Measurements from ENCODE around the gene LRRIQ4. TPM values are rescaled to one million over a fixed set of nuclear protein-coding genes. Genes with fewer than 3 reads are reported as not detected.

LRRIQ4 gene
- total RNA-seq, 2 experiments from 2014 or later = 0.13 to 0.16 TPM

GRCh38 chr3:169777822-169778221 is 34.8 kb upstream of the LRRIQ4 start:
- no peak for ATAC-seq
- H3K9me3 Mint-ChIP-seq (ENCODE audit: insufficient read depth) = no peaks in the 10 kb centered on the region
- H3K27ac Mint-ChIP-seq = no peak overlapping the region
- ChIA-PET POLR2A (interaction anchor here (0.8 kb wide), 2 partner anchors 34 to 38 kb away, joined by 3 to 4 read pairs; partner anchors contain the start of genes LRRC34 and LRRIQ4), CTCF (interaction anchor here (1.1 to 1.2 kb wide), 2 partner anchors 10 to 19 kb away, joined by 3 read pairs; no protein-coding TSS in a partner anchor)
- H3K27me3 Mint-ChIP-seq (ENCODE audit: low read depth) = no peaks in the 10 kb centered on the region
- H3K4me3 Mint-ChIP-seq = no peak overlapping the region
- DNase-seq = no peak
- peaks cover 74% of the 10 kb centered on the region for H3K4me1 Mint-ChIP-seq (ENCODE audit: low read depth)
- peaks cover 76% of the 10 kb centered on the region for H3K36me3 Mint-ChIP-seq (ENCODE audit: low read depth)

GRCh38 chr3:169780742-169781141 is 31.9 kb upstream of the LRRIQ4 start:
- ATAC-seq (peak; percentile 72), DNase-seq (peak; percentile 43)
- Mint-ChIP-seq H3K9me3 (ENCODE audit: insufficient read depth) (no peaks in the 10 kb centered on the region), H3K4me3 (peak overlapping the region; percentile 58), H3K27me3 (ENCODE audit: low read depth) (no peaks in the 10 kb centered on the region), H3K27ac (peak overlapping the region; percentile 79), H3K36me3 (ENCODE audit: low read depth) (peaks cover 66% of the 10 kb centered on the region), H3K4me1 (ENCODE audit: low read depth) (peaks cover 61% of the 10 kb centered on the region)
- ChIA-PET CTCF (interaction anchor here (0.9 to 1.5 kb wide), 3 partner anchors 8 to 33 kb away, joined by 3 to 4 read pairs (median 4); no protein-coding TSS in a partner anchor), POLR2A (interaction anchor here (1.1 to 2.0 kb wide), 2 partner anchors 17 to 30 kb away, joined by 3 to 4 read pairs; partner anchors contain the start of gene TERC)

- Mint-ChIP-seq H3K36me3 (ENCODE audit: low read depth) (peaks cover 66% of the 10 kb centered on the region), H3K27ac (peak overlapping the region; percentile 79), H3K27me3 (ENCODE audit: low read depth) (no peaks in the 10 kb centered on the region), H3K4me3 (peak overlapping the region; percentile 58), H3K9me3 (ENCODE audit: insufficient read depth) (no peaks in the 10 kb centered on the region), H3K4me1 (ENCODE audit: low read depth) (peaks cover 55% of the 10 kb centered on the region)
- ATAC-seq (peak; percentile 16), DNase-seq (no peak)
- ChIA-PET CTCF (interaction anchor here (0.9 to 1.5 kb wide), 2 partner anchors 24 to 33 kb away, joined by 4 read pairs; no protein-coding TSS in a partner anchor), POLR2A (interaction anchor here (2.0 kb wide), 1 partner anchor 30 kb away, joined by 4 read pairs; no protein-coding TSS in a partner anchor)
Measured at GRCh38 chr3:169781209-169781855, 31.3 kb upstream of the LRRIQ4 start.

GRCh38 chr3:169787120-169787519 is 25.6 kb upstream of the LRRIQ4 start:
- no peaks in the 10 kb centered on the region for H3K9me3 Mint-ChIP-seq (ENCODE audit: insufficient read depth)
- peaks cover 55% of the 10 kb centered on the region for H3K36me3 Mint-ChIP-seq (ENCODE audit: low read depth)
- ATAC-seq (no peak), DNase-seq (no peak)
- H3K4me3 Mint-ChIP-seq = no peak overlapping the region
- no peak overlapping the region for H3K27ac Mint-ChIP-seq
- POLR2A ChIA-PET = no interaction called here
- peaks cover 29% of the 10 kb centered on the region for H3K4me1 Mint-ChIP-seq (ENCODE audit: low read depth)
- H3K27me3 Mint-ChIP-seq (ENCODE audit: low read depth) = no peaks in the 10 kb centered on the region
- CTCF ChIA-PET = no interaction called here

- CTCF ChIA-PET = no interaction called here
- H3K36me3 Mint-ChIP-seq (ENCODE audit: low read depth) = peaks cover 55% of the 10 kb centered on the region
Measured at GRCh38 chr3:169787791-169788190, 24.9 kb upstream of the LRRIQ4 start.

GRCh38 chr3:169790219-169790618 is 22.5 kb upstream of the LRRIQ4 start:
- POLR2A ChIA-PET = no interaction called here

More at GRCh38 chr3:169787791-169788190, 24.9 kb upstream of the LRRIQ4 start:
- H3K4me3 Mint-ChIP-seq = no peak overlapping the region
- POLR2A ChIA-PET = no interaction called here
- DNase-seq (no peak), ATAC-seq (no peak)
- H3K27me3 Mint-ChIP-seq (ENCODE audit: low read depth) = no peaks in the 10 kb centered on the region
- H3K27ac Mint-ChIP-seq = no peak overlapping the region
- H3K9me3 Mint-ChIP-seq (ENCODE audit: insufficient read depth) = no peaks in the 10 kb centered on the region
- peaks cover 24% of the 10 kb centered on the region for H3K4me1 Mint-ChIP-seq (ENCODE audit: low read depth)

GRCh38 chr3:169790687-169791429 is 21.8 kb upstream of the LRRIQ4 start:
- Mint-ChIP-seq H3K27me3 (ENCODE audit: low read depth) (no peaks in the 10 kb centered on the region), H3K36me3 (ENCODE audit: low read depth) (peaks cover 55% of the 10 kb centered on the region), H3K9me3 (ENCODE audit: insufficient read depth) (no peaks in the 10 kb centered on the region), H3K4me3 (no peak overlapping the region), H3K4me1 (ENCODE audit: low read depth) (peaks cover 18% of the 10 kb centered on the region), H3K27ac (no peak overlapping the region)
- DNase-seq (no peak), ATAC-seq (peak; percentile 33)
- ChIA-PET CTCF (interaction anchor here (0.9 to 1.5 kb wide), 3 partner anchors 18 to 59 kb away, joined by 3 to 7 read pairs (median 3); partner anchors contain the start of gene MYNN), POLR2A (interaction anchor here (0.6 to 0.7 kb wide), 2 partner anchors 17 to 188 kb away, joined by 3 read pairs; partner anchors contain the start of gene MYNN)

More at GRCh38 chr3:169790219-169790618, 22.5 kb upstream of the LRRIQ4 start:
- no peaks in the 10 kb centered on the region for H3K27me3 Mint-ChIP-seq (ENCODE audit: low read depth)
- DNase-seq (no peak), ATAC-seq (no peak)
- H3K36me3 Mint-ChIP-seq (ENCODE audit: low read depth) = peaks cover 57% of the 10 kb centered on the region
- no peaks in the 10 kb centered on the region for H3K9me3 Mint-ChIP-seq (ENCODE audit: insufficient read depth)
- H3K4me3 Mint-ChIP-seq = no peak overlapping the region
- CTCF ChIA-PET = interaction anchor here (1.5 kb wide), 1 partner anchor 17 kb away, joined by 7 read pairs; the partner anchor contains the start of gene MYNN
- no peak overlapping the region for H3K27ac Mint-ChIP-seq
- H3K4me1 Mint-ChIP-seq (ENCODE audit: low read depth) = peaks cover 20% of the 10 kb centered on the region

- no peaks in the 10 kb centered on the region for H3K27me3 Mint-ChIP-seq (ENCODE audit: low read depth)
- no peak overlapping the region for H3K27ac Mint-ChIP-seq
- no peak overlapping the region for H3K4me3 Mint-ChIP-seq
- H3K36me3 Mint-ChIP-seq (ENCODE audit: low read depth) = peaks cover 47% of the 10 kb centered on the region
- POLR2A ChIA-PET = no interaction called here
- DNase-seq (no peak), ATAC-seq (no peak)
- peaks cover 18% of the 10 kb centered on the region for H3K4me1 Mint-ChIP-seq (ENCODE audit: low read depth)
- no peaks in the 10 kb centered on the region for H3K9me3 Mint-ChIP-seq (ENCODE audit: insufficient read depth)
- CTCF ChIA-PET = no interaction called here
Measured at GRCh38 chr3:169792359-169792758, 20.3 kb upstream of the LRRIQ4 start.

GRCh38 chr3:169804681-169805080 is 8.0 kb upstream of the LRRIQ4 start:
- ATAC-seq (no peak), DNase-seq (no peak)
- Mint-ChIP-seq H3K9me3 (ENCODE audit: insufficient read depth) (no peaks in the 10 kb centered on the region), H3K36me3 (ENCODE audit: low read depth) (peaks cover 35% of the 10 kb centered on the region), H3K4me1 (ENCODE audit: low read depth) (peaks cover 19% of the 10 kb centered on the region), H3K27me3 (ENCODE audit: low read depth) (no peaks in the 10 kb centered on the region), H3K4me3 (no peak overlapping the region), H3K27ac (no peak overlapping the region)
- CTCF ChIA-PET = no interaction called here
- POLR2A ChIA-PET = no interaction called here

GRCh38 chr3:169809230-169809795 is 3.4 kb upstream of the LRRIQ4 start:
- H3K4me3 Mint-ChIP-seq = peak overlapping the region; percentile 37
- ATAC-seq (no peak), DNase-seq (peak; percentile 27)
- no peaks in the 10 kb centered on the region for H3K27me3 Mint-ChIP-seq (ENCODE audit: low read depth)
- no peaks in the 10 kb centered on the region for H3K9me3 Mint-ChIP-seq (ENCODE audit: insufficient read depth)
- peaks cover 27% of the 10 kb centered on the region for H3K36me3 Mint-ChIP-seq (ENCODE audit: low read depth)
- ChIA-PET CTCF (interaction anchor here (0.7 to 1.2 kb wide), 3 partner anchors 11 to 245 kb away, joined by 3 to 5 read pairs (median 3); no protein-coding TSS in a partner anchor), POLR2A (interaction anchor here (1.0 to 1.3 kb wide), 2 partner anchors 36 to 157 kb away, joined by 3 to 4 read pairs; no protein-coding TSS in a partner anchor)
- H3K4me1 Mint-ChIP-seq (ENCODE audit: low read depth) = peaks cover 55% of the 10 kb centered on the region
- H3K27ac Mint-ChIP-seq = peak overlapping the region; percentile 84

- DNase-seq = peak; percentile 65
- CTCF ChIA-PET = interaction anchor here (0.7 to 2.6 kb wide), 3 partner anchors 8 to 49 kb away, joined by 3 to 12 read pairs (median 3); partner anchors contain the start of gene TERC
- peaks cover 57% of the 10 kb centered on the region for H3K4me1 Mint-ChIP-seq (ENCODE audit: low read depth)
- H3K36me3 Mint-ChIP-seq (ENCODE audit: low read depth) = peaks cover 26% of the 10 kb centered on the region
- peaks cover 20% of the 10 kb centered on the region for H3K9me3 Mint-ChIP-seq (ENCODE audit: insufficient read depth)
- POLR2A ChIA-PET = interaction anchor here (0.6 to 4.2 kb wide), 5 partner anchors 32 to 242 kb away, joined by 3 to 43 read pairs (median 4); partner anchors contain the start of genes ACTRT3 and MYNN
- H3K27me3 Mint-ChIP-seq (ENCODE audit: low read depth) = no peaks in the 10 kb centered on the region
- peak; percentile 46 for ATAC-seq
- peak overlapping the region; percentile 78 for H3K4me3 Mint-ChIP-seq
- peak overlapping the region; percentile 88 for H3K27ac Mint-ChIP-seq
Measured at GRCh38 chr3:169811631-169812331, 889 bp upstream of the LRRIQ4 start.

Measured in activated CD8-positive, alpha-beta T cell treated with anti-CD3 and anti-CD28 coated beads, Interleukin-2, amount 10 ng/mL, durations not matched to agents 7 days and 5 days (primary cell).